Activated CD4-positive, alpha-beta T cell treated with anti-CD3 and anti-CD28 coated beads, Interleukin-2, Interleukin-6, amounts not matched to agents 100 ng/mL and 50 ng/mL, durations not matched to agents 16 hours and 8 hours (primary cell): ENCODE results near the gene SETD1A.

Experiments
- DNase-seq: peaks from one replicate; pipeline ENCODE4 v3.0.0-alpha.2; 2020

Gene SETD1A

DNA sequence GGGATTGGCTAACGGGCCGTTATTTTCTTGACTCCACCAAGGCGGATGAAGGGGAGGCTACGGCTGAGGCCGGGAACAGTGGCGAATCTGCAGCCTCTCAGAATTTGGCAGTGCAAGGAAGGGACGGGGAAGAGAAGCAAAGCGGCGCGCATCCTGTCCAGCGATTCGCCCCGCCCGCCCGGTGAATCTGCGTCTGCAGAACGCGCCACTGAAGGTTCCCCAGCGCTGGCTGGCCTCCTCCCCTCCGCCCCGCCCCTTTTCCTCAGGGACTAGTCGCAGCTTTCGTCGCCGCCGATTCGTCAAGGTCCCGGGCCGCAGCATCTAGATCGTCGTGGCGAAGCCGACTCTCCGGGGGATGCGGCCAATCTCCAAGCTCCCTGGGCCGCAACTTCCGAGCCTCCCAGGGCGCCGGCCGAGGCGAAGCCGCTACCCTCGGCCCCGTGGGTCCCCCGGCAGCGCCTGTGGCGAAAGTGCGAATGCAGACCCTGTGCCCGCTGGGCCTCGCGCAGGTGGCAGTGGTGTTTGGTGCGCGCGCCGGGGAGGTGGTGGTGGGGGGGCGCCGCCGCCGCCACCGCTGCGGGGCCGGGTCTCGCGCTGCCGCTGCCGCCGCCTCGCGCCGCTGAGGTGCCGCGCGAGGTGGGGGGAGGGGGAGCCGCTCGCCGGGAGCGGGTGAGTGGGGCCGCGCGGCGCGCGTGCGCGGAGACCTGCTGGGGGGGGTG lies at the start of gene SETD1A:
Gene SETD1A, plus strand, starts transcription at position 299 of the 719 bp plus-strand sequence. CDS start 978 bp downstream, outside the sequence.
- peak; percentile 95 for DNase-seq

DNA sequence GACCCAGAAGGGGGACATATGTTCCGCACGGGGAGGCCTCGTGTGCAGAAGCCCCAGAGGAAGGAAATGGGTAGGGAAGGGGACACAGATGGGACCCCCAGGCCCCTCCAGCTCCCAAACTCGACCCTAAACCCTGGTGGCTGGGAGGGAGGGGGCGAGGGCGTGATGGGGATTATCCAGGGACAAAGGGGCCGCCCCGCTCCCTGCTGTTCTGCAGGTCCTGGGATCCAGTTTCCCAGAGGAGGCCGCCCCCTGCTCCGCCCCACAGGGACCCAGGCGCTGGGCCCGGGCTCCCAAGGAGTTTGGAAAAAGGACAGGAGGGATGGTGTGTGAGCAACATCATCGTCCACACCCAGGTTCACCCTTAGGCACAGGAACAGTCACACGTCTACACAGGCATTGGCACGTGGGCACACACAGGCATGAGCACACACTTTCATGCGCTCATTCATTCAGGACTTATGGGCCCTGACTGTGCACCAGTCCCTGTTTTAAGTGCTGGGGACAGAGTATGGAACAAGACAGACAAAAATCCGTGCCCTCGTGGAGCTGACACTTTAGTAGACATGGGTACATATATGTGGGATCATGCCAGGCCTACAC lies 47.0 kb upstream of the SETD1A start:
- no peak for DNase-seq

DNA sequence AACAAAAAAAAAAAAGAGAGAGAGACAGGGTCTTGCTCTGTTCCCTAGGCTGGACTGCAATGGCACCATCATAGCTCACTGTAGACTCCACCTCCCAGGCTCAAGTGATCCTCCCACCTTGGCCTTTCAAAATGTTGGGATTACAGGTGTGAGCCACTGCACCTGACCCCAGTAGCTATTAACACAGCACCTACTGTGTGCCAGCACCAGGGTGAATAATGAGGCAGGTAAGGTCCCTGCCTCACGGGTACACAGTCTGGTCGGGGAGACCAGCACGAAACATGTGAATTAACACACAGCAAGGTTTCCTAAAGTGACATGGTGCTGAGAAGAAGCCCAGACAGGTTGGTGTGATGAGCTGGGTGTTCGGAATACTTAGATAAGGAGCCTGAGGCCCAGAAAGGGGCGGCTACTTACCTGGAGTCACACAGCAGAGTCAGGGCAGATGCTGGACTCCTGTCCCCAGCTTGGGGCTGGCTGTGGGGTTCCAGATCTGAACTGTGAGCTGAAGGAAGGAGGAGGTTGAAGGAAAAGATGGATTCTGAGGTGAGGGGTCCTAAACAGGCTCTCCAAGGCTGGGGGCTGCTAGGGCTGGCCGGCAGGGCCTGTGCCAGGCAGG lies 44.7 kb upstream of the SETD1A start:
- no peak for DNase-seq

DNA sequence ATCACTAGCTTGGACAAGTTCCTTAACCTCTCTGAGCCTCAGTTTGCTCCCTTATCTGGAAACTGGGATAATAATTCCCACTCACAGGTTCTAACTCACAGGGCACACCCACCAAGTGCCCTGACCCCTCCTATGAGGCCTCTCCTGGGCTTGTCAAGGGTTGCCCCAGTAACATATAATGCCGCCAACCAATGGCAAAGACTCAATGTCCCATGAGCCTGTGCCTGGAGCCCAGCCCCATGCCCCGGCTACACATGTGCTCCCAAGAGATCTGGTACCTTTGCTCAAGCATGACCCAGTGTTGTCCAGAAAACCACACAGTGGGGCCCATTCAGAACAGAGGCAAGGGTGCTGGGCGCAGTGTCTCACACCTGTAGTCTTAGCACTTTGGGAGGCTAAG lies 42.7 kb upstream of the SETD1A start:
- DNase-seq = no peak

DNA sequence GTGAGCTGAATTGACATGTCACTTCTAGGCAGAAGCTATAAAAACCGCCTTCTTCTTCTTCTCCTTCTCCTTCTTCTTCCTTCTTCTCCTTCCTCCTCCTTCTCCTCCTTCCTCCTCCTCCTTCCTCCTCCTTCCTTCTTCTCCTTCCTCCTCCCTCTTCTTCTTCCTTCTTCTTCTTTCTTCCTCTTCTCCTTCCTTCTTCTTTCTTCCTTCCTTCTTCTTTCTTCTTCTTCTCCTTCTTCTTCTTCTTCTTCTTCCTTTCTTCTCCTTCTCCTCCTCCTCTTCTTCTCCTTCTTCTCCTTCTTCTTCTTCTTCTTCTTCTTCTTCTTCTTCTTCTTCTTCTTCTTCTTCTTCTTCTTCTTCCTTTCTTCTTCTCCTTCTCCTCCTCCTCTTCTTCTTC lies 38.9 kb upstream of the SETD1A start:
- DNase-seq = no peak

DNA sequence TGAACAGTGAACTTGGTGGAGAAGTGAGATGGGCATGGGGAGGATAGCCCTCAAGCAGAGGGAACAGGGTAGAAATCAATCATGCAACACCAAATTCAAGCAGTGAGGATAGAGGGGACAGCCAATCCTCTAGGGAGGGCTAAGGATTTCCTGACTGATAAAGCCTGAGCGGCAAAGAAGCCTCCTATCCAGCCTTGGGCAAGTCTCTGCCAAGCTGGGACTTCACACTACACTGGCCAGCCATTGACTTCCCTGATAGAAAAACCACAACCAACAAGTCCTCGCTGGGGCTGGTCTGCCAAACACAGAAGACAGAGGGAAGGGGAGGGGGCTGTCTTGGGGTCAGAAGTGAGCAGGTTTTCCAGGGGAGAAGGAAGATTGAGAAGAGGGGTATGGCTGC lies 36.7 kb upstream of the SETD1A start:
- DNase-seq = no peak

DNA sequence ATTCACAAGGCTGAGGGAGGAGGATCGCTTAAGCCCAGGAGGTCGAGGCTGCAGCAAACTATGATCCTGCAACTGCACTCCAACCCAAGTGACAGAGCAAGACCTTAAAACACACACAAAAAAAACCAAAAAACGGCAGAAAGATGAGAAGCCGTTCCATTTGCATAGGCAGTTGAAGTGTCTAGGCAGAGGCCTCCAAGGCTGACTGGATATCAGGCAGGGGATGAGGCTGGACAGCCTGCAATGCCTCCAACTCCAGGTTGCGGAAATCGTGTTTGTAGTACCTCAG lies 36.2 kb upstream of the SETD1A start:
- no peak for DNase-seq

DNA sequence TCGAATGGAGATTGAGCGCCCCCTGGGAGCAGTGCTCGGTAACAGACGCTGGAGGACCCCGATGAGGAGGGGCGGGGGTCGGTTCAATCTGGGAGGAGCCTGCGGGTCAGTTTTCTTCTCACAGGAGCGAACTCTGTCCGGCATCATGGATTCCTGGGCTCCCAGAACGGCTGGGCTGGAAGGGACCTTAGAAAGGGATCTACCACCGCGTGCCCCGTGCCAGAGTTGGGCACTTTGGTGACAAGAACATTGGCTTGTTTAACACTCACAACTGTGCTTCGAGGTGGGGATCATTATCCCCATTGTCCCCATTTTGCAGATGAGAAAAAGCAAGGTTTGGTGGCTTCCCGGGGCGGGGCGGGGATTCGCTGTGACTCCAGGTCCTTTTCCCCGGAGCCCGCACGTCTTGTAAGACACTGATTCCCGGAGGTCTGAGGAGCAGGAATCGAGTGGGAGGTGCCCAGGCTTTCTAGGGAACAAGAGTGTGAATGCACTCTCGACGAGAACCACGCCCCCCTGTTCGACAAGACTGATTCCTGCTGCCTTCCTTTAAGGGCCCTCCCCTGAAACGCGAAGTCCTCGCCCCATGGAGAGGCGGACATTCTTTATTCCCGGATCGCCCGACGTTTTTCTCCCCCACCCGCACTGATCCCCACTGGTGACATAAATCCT lies 35.7 kb upstream of the SETD1A start:
- peak; percentile 91 for DNase-seq

DNA sequence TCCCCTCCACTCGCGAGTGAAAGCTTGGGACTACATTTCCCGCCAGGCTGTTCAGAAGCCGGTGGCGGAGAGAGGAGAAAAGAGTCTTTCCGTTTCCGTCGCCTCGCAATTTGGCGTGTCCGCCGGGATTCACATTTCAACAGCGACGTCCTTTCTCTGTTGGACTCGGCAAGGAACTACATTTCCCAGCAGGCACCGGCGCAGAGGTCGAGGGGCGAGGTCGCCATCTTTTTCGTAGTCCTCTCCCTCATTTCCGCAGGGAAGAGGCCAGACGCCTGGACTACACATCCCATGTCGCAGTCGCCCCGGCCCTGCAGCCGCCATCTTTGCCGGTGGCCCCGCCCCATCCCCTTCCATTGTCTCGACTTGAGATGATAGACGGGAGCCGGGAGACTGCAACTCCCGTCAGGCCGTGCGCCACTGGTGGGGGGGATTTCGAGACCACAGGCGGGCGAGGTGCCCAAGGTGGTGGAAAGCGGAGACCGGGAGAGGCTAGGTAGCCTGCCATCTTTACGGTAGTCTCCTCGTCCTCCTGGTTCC lies 35.1 kb upstream of the SETD1A start:
- DNase-seq = peak; percentile 100

DNA sequence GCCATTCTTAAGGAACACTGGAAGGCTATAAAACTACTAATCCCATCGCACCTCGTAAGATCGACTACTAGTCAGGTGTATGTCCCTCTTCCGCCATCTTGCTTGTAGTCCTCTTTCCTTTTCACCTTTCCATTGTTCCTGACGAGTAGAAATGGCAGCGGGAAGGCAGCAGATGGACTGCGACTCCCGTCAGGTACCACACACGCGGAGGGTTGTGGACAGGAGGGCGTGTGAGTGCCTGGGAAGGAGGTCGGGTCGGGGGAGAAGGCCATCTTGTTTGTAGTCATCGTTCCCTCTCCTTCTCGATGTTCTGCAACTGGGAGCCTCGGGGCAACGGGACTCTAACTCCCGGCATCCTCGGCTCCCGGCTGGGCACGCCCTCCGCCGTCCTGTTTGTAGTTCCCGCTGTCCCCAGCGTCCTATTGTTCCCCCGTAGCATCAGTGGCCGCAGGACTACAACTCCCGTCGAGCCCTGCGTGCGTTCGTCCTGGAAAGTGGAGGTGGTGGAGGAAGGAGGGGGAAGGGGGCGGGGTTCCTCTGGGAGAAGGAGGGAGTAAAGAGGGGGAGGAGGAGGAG lies 34.5 kb upstream of the SETD1A start:
- DNase-seq = peak; percentile 99

DNA sequence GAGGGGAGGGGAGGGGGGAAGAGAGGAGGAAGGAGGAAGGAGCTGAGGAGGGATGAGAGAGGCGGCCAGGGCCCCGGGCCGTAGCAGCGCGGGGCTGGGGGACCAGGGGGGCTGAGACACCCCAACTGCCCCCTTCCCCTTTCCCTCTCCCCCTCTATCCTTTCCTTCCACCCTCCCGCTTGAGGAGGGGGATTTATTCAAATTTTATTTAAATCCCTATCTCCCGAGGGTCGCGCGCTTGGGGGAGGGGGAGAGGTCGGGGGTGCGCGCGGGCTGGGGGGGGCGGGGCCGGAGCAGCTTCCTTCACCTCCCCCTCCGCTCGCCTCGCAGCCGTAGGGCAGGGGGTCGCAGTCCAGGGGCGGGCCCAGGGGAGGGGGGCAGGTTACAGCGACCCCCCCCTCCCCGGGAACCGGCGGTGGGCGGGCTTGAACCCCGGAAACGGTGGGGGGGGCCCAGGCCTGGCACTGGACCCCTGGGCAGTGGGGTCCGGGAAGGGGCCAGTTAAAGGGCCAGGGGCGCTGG lies 33.9 kb upstream of the SETD1A start, which contains the start of gene FBXL19:
Gene FBXL19, plus strand, starts transcription at position 19 of the 522 bp plus-strand sequence. CDS start 2,183 bp downstream, outside the sequence.
- DNase-seq = no peak

DNA sequence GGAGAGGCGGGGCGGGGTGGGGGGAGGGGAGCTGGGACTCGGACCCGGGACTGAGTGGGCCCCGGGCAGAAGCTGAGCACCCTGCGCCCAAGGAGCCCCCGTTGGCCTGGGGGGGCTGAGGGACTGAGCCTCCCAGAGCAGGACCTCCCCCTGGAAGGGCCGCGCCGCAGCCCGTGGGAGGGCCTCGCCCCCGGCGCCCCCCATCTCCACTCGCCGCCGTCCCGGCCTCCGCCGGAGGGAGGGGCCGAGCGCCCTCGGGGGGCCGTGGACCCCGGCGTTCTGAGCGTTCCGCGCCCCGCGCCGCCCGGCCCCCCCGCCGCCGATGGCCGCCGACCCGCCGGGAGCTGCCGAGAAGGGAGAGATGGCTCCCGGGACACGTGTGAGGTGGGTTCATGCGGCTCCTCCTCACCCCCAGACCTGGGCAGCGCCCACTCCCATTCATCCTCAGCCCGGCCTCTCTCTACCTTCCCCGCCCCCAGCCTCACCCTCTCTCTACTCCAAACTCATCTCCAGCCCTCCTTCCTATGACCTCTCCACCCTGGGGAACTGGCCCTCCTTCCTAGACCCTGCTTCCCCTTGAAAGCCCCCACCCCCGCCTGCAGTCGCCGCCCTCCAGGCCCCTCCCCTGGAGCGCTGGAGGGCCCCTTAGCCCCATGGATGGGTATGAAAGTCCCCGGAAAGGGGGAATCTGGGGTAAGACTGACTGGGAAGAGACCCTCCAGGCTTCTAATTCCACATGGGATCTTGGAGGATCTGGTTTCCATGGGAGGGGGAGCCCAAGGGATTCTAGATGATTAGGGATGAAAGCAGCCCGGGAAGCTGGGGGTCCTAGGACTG lies 33.3 kb upstream of the SETD1A start:
- DNase-seq = no peak

DNA sequence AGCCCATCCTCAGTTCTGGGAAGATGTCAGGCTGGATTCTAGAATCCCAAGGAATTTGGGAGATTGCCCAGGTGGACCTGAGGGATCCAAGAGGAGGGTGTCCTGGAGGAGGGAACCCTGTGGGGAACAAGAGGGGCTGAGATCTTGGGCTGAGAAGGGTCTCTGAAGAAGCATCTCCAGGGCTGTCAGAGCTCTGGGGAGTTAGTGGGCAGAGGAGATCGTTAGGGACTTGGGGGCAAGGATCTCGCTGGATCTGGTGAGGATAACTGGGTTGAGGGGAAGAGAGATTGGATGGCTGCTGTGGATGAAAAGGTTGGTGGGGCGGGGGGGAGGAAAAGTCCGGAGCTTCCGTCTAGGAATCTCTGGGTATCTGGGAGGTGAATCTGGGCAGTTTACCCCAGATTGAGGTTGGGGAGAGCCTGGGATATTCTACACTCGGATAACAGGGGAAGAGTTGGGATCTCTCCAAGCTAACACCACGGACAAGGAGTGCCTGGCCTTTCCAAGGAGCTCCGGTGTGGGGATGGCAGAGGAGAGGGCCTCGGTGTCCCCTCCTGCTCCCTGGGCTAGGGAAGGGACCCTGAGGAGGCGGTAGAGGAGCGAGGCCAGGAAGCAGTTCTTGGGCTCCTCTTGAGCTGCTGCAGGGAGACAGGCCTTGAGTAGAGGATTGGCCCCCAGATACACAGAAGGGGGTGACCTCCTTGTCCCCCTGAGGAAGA lies 32.5 kb upstream of the SETD1A start:
- DNase-seq = no peak

DNA sequence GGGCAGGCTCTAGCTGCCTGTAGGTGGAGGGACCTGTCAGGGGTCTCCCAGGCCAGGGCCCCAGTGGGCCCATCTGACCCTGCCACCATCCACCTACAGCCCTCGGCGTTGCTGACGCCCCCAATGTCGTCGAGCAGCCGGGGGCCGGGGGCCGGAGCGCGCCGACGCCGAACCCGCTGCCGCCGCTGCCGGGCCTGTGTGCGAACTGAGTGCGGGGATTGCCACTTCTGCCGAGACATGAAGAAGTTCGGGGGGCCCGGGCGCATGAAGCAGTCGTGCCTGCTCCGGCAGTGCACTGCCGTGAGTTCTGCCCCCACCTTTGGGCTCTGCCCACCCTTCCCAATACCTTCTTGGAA lies 31.9 kb upstream of the SETD1A start:
- no peak for DNase-seq

DNA sequence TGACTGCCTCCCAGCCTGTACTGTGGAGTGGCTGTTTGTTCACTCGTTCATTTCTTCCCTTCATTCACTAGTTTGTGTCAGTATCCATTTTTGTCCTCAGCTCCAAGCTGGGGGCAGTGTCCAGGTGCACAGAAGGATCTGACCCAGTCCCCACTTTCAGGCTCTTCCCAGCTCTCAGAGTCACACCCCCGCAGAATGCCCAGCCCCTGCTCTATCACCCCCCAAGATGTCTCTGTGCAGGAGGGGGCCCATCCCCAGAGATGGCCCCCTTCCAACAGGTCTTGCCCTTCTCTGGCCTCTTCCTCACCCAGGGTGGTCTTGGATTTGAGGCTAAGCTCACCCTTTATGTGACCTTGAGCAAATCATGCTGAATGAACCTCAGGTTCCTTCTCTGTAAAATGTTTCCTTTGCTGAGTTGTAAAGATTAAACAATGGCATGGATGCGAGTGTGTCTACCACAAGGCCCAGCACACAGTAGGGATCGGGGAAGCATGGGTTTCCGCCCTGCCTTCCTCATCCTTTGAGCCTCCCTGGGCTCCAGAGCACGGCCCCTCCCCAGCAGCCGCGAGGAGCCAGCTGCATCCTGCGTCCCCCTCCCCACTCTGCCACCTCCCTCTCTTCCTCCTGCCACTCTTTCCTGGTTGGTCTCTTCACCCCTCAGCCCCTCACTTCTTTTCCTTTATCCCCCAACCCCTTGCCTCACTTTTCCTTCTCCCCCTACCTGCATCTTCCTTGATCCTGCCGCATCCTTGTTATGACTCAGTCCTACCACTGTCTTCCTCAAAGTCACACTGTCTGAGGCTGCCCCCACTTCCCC lies 31.4 kb upstream of the SETD1A start:
- no peak for DNase-seq

DNA sequence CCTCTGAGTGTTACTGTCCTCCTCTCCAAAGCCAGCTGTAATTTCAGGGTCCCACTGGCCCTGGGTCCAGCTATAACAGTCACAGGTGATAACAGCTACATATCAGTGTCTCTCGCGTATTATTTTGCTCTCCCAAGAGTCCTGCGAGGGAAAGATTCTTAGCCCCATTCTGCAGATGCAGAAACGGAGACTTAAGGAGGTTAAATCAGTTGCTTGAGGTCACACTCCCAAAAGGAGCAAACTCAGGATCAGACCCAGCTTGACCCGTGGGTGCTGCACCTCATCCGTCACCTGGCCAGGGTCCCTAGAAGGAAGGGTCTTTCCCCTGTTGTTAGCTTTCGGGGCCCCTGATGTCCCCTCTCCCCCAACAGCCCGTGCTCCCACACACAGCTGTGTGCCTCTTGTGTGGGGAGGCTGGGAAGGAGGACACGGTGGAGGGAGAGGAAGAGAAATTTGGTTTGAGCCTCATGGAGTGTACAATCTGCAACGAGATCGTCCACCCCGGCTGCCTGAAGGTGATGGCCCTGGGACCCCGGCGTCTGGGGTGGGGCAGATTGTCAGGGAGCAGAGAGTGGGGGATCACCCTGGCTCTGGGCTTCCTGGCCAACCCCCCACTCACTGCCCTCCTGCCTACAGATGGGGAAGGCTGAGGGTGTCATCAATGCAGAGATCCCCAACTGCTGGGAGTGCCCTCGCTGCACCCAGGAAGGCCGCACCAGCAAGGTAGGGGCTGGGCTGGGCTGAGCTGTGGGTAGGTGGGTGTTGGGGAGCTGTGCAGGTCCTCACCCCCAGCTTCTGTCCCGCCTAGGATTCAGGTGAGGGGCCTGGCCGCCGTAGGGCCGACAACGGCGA lies 30.4 kb upstream of the SETD1A start:
- DNase-seq = no peak

DNA sequence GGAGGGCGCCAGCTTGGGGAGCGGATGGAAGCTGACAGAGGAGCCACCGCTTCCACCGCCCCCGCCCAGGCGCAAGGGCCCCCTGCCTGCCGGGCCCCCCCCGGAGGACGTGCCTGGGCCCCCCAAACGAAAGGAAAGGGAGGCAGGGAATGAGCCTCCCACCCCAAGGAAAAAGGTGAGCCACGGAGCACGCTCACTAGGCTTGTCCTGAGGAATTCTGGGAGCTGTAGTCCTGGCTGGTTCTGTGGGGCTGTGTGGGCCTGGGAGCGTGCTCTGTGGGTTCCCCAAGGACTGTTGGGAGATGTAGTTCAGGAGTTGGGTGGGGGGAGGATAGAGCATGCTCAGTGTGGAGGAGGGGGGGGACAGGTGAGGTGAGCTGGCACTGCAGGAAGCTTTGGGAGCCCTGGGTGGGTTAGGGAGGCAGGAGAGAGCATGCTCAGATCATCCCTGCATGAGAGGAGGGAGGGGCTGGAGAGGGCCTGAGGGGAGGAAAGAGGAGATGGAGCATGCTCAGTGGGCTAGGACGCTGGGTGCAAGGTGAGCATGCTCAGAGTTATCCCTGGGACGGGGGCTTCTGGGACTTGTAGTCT lies 29.7 kb upstream of the SETD1A start:
- DNase-seq = peak; percentile 71

DNA sequence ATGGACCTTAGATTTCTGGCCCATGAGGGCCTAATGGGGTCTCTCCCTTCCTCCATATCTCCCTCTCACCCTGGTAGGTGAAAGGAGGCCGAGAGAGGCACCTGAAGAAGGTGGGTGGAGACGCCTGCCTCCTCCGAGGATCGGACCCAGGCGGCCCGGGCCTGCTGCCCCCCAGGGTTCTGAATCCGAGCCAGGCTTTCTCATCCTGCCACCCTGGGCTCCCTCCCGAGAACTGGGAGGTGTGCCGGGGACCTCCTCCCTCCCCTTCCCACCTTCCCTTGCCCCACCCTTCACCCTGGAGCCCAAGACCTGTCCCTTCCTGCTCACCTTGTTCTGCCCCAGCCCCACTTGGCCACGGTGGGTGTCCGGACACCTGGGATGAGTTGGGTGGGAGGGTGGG lies 29.2 kb upstream of the SETD1A start:
- no peak for DNase-seq

DNA sequence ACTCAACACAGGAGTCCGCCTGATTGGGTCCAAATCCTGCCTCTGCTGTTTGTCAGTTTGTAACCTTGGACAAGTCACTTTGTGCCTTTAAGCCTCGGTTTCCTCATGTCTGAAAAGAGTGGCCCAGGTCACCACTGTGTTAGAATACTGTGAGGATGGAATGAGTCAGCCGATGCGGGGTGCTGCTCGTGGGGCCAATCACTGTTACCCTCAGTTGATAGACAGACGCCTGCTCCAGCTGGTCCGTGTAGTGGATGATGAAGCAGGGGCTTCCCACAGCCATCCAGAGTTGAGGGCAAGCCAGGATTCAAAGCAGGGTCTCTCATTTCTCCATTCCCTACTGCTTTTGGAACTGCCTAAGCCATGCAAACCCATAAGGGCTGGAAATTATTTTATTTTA lies 28.4 kb upstream of the SETD1A start:
- peak; percentile 38 for DNase-seq
